ENCODE results near the gene VWA8. TPM values are rescaled to one million over a fixed set of nuclear protein-coding genes. Genes with fewer than 3 reads are reported as not detected.

Gene VWA8
- total and polyA plus RNA-seq, 2 of the 13 experiments (the other 11 are each of a cell fraction or from before 2014, with no cell fraction given) = 9.1 to 17.3 TPM

DNA sequence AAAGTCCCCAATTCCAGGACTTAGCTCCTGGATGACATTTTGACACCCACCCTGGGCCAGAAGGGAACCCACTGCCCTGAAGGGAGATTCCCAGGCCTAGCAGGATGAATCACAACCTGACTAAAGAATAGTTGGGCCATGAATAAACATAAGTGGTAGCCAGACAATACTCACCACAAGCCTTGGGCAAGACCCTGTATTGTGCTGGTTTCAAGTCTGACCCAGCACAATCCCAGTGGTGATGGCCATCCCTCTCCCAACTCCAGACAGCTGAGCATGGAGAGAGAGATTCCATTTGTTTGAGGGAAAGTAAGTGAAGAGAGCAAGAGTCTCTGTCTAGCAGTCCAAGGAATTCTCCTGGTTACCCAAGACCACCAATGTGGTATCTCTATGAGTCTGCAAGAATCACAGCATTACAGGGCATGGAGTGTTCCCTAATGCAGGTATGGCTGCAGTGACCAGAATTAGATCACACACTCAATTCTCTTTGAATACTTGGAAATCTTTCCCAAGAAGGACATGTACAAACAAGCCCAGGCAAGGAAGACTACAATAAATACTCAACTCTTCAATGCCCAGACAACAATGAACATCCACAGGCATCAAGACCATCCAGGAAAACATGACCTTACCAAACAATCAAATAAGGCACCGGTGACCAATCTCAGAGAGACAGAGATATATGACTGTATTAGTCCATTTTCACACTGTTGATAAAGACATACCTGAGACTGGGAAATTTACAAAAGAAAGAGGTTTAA lies 158.0 kb downstream of the VWA8 start:
- Histone ChIP-seq H3K9ac (ENCODE audit: insufficient read depth, low read depth, low read length) (no peak overlapping the region), H3K9me3 (ENCODE audit: low read length) (no peaks in the 10 kb centered on the region), H3K27ac (ENCODE audit: extremely low read length, insufficient read depth, low read length) (no peak overlapping the region), H3K79me2 (ENCODE audit: insufficient read depth, low read length) (no peaks in the 10 kb centered on the region), H2AFZ (ENCODE audit: low read length) (no peak overlapping the region), H3K36me3 (replicated peaks in 1 of 2; ENCODE audit: control insufficient read depth in 1 of 2, insufficient read depth in 2 of 2, low read length in 2 of 2) (peaks cover 0 to 10% of the 10 kb centered on the region in 2 experiments; a peak in 2 of 5 replicates), H3K27me3 (ENCODE audit: control insufficient read depth in 1 of 2, insufficient read depth in 2 of 2, low read length in 2 of 2) (no peaks in the 10 kb centered on the region), H3K4me2 (ENCODE audit: low read depth, low read length) (no peak overlapping the region), H4K20me1 (ENCODE audit: insufficient read depth, low read length) (no peaks in the 10 kb centered on the region), H3K4me1 (ENCODE audit: insufficient read depth, low read length) (no peaks in the 10 kb centered on the region), H3K4me3 (replicated peaks in 1 of 3; ENCODE audit: insufficient read depth in 1 of 3, low read depth in 2 of 3, low read length in 3 of 3) (no peak overlapping the region)
- in situ Hi-C loops (cut with HindIII; ENCODE audit: extremely low pct_ligation_motif_present, low pct_unique_long_range_greater_than_20kb) = no loop called here
- CTCF ChIA-PET (ENCODE audit: low intra/inter-chr PET ratio, low total read pairs) = no interaction called here
- no peak for FAIRE-seq
- 100% methylated on average over 1 of the region's 1 CpG for WGBS (ENCODE audit: low lambda C conversion rate)
- BruUV-seq (replicated peaks) = no TSS peak
- TF ChIP-seq RCOR2 (CRISPR knock-in tag; IDR thresholded peaks at IDR 0.05) = no peak
- TF ChIP-seq TBP (CRISPR knock-in tag; IDR thresholded peaks at IDR 0.05) = no peak
- TF ChIP-seq AKAP8 (CRISPR knock-in tag; IDR thresholded peaks at IDR 0.05) = no peak
- no peak for TF ChIP-seq REXO4 (CRISPR knock-in tag; IDR thresholded peaks at IDR 0.05; ENCODE audit: borderline replicate concordance)
- TF ChIP-seq, protein P1, sequence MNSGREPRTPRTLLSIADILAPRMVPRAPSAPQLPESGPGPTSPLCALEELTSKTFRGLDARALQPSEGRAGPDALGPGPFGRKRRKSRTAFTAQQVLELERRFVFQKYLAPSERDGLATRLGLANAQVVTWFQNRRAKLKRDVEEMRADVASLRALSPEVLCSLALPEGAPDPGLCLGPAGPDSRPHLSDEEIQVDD (CRISPR knock-in tag; IDR thresholded peaks at IDR 0.05; ENCODE audit: borderline replicate concordance) = no peak
- no peak for TF ChIP-seq DPF2 (CRISPR knock-in tag; IDR thresholded peaks at IDR 0.05; ENCODE audit: borderline replicate concordance, low read depth)
- no peak for TF ChIP-seq JARID2 (CRISPR knock-in tag; IDR thresholded peaks at IDR 0.05; ENCODE audit: insufficient replicate concordance)
- no peak for TF ChIP-seq CEBPG (CRISPR knock-in tag; IDR thresholded peaks at IDR 0.05)
- POLR2A ChIA-PET = no interaction called here
- no peak for ATAC-seq
- intact Hi-C loops (cut with micrococcal nuclease; ENCODE audit: unreplicated experiment) = no loop called here
- DNase-seq (ENCODE audit: low spot score) = no peak
